Stimulated activated CD8-positive, alpha-beta memory T cell treated with anti-CD3 and anti-CD28 coated beads, Interleukin-15, amount 100 ng/mL, for 24 hours (primary cell): Measurements from ENCODE around the gene SDK1.

Experiments used
- DNase-seq: peaks from one replicate; pipeline ENCODE4 v3.0.0-alpha.2; 2020; ENCODE audit warnings: low read depth

The SDK1 gene

DNA sequence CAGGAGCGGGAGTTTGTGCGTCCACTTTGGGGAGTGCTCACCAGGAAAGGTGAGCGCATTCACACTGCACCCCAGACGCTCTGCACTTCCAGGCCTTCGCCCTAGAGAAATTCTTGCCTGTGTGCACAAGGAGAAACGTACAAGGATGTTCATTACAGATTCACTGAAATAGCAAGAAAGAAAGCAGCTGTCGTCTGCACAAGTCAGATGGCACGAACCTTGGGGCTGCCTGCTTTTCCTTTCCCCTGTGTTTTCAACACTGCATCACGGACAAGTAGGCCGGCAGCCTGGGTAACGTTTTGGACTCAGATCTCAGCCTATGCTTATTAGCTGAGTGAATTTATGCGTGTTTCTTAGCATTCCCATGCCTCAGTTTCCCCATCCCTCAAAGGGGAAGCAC lies 834.2 kb downstream of the SDK1 start:
- no peak for DNase-seq

DNA sequence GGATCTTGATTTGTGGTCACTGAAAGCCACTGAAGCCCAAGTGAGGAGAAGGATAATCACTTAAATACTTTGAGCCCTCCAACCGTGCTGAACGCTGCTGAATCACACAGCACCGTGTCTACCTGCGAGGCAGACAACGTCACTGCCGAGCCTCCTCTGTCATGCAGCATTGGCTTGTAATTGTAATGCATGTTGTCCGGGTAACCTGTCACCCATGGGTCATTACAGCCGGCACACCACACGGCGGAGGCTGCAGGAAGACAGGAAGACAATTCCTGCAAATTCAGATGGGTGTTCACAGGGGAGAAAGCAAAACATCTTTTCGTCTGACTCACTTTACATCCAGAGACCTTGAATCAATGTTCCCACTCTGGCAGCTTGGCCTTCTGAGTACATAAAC lies 835.0 kb downstream of the SDK1 start:
- no peak for DNase-seq

DNA sequence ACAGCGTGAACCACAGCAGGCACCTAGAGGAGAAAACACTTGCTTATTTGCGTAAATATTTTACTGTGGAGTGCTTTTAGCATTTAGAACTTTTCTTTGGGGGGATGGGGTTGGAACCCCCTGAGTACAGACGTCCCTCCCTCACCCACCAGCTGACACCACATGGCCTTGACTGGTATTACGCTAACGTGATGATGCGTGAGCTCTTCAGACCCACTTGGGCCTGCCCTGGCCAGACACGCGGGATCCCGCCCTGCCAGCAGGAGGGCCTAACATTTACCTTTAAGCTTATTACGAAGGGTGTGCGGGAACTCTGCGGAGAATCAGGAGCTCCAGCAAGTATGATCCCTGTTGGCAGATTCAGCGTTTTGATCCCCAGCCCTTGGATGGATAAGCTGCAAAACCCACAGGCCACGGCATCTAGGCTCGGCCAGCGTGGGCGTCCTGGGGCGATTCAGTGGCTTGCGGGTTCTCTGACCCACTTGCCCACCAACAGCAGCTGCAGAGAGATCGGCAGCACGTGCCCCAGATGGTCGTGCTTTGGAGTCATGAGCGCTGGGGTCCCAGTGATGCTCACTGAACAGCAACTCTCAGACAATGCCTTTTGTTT lies 835.6 kb downstream of the SDK1 start:
- DNase-seq: no peak

DNA sequence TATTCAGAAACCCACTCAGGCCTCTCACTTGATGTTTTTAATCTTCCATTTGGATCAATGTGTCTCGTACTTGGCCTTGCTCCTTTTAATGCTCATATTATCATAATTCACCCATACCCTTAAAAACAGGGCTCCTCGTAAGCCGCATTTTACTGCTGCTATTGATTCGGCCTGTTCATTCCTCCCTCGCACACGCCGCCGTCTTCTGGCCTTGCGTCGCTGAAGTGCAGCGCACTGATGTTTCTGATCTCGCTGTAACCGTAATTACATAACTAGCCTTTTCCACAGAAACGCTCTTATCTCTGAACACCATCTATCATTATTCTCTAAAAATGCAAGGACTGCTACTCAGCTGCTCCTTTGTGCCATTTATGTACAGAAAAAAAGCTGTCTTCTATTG lies 836.5 kb downstream of the SDK1 start:
- no peak for DNase-seq

DNA sequence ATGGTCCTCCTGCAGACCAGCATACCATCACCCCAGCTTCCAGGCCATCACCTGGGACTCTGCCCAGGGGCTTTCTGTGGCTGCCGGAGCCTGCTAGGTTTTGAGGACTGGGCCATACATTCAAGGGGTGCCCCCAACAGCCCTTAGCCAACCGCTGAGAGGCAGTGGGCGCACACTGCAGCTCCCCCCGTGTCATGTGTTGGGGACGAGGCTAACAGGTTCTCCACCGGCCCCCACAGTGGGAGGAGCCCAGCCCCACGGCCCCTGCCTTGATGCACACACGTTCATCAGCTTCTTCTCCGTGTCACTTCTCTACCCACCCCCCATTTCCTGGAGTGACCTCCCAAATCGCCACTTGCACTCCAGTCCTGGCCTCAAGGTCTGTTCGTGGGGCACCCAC lies 837.8 kb downstream of the SDK1 start:
- DNase-seq: no peak

DNA sequence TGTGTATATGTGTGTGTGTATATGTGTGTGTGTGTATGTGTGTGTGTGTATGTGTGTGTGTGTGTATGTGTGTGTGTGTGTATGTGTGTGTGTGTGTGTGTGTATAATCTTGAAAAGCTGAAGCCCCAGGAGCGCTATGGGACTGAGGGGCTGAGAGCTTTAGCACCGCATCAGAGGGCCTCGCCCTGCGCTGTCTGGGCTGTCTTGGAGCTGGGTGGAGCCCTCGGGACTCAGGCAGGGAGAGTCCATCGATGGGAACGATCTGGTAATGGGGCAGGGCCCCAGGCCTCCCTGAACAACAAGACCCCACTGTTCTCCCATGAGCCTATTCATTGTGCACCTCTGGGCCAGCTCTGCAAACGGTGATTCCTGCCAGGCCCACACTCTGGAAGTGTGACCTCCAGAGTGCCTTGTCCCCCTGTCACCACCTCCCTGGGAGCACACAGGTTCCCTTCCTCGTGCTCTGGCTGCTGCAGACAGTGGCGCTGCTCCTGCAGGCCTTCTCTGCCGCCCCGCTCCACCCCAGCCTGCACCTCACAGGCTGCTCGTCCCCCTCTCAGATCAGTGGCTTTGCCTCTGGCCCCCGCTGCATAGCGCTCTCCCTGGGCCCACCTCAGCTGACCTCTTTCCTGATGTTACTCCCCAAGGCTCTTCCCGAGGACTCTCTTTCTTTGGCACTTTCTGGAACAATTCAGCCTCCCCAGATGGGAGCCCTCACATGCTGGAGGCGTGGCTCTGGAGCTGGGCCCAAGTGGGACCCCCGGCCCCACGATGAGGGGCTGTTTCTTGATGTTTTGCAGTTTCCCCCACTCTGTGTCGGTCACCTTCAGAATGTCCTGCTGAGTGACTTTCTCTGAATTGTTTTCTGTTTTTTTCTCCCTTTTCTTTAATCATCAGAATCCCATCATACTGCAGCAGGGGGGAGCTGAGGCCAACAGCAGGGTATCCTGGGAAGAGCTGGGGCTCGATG lies 838.9 kb downstream of the SDK1 start:
- DNase-seq: no peak

DNA sequence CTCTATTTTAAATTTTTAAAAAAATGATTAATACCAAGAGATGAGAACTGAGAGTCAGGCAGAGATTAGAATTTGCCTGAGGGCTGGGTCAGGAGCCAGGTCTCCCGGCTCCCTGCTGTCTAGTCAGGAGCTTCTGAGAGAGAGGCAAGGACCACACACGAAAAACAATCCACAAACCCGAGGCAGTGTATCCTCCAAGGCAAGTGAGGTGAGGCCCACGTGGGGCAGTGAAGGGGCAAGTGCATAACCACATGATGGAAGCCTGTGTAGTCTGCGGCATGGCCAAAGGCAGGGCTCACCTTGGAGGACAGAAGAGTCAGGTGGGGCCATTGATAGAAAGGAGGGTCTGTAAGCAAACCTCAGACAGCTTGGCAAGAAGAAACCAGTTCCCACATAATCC lies 839.9 kb downstream of the SDK1 start:
- DNase-seq: no peak

DNA sequence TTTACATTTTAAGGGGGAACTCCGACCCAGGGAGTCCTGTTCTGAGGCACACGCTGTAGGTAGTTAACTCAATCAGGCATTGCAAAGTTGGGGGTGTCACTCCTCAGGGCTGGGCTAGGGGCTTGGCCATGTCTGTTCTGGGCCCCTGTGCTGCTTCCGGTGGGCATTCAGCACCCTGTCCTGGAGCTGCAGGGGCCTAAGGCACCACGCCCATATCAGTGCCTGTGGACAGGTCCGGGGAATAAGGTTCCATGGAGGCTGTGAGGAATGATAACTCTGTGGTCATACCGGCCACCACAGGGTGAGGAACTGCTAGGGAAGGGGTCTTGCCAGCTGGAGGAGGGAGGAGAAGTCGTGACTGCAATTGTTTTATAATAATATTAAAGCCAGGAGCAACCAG lies 842.0 kb downstream of the SDK1 start:
- DNase-seq: no peak

DNA sequence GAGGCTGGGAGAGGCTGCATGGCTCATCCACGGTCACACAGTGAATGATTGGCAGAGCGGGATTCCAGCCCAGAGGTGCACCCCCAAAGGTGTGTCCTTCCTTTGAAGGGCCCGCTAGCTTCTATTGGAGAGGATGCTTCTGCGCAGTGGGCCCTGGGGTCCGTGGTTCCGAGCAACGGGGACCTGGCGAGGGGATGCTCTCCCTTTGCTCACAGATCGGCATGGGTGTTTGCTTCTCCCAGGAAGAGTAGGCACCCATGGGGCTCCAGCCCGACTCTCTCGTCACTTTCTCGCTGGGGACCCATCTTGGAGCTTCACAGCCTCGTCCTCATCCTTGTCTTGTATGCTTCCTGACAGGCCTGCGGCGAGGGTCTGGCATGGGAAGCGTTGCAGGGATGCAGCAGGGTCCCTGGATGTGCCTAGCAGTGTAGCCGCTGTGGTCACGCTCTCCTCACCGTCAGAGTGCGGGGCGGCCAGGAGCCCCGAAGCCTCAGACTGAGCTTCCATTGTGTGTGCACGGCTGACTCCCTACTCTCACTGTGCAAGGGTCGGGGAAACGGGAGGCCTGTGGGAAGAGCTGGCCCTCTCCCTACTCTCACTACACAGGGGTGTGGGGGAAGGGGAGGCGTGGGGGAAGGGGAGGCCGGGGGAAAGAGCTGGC lies 842.6 kb downstream of the SDK1 start:
- DNase-seq: no peak

DNA sequence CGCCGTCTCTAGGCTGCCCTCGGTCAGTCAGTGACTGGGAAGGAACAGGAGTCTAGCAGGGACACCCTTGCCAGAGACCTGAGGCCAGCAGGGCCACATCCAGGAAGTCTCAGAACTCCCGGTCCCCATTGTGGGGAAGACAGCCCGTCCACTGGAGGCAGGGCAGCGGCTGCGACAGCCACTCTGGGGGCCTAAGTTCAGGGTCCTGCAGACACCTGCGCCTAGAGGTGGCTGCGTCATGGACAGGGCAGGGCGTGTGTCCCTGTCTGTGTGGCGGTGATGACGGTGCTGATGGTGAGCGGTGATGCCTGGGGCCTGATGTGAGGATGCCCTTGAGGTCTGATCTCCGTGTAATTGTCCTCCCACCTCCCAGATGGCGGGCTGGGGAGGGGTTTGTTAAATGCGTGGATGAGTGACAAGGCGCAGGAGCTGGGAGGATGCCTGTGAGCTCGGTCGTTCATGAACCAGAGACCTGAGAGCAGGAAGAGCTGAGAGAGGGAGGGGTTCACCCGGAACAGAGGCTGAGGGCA lies 843.2 kb downstream of the SDK1 start:
- DNase-seq: no peak

DNA sequence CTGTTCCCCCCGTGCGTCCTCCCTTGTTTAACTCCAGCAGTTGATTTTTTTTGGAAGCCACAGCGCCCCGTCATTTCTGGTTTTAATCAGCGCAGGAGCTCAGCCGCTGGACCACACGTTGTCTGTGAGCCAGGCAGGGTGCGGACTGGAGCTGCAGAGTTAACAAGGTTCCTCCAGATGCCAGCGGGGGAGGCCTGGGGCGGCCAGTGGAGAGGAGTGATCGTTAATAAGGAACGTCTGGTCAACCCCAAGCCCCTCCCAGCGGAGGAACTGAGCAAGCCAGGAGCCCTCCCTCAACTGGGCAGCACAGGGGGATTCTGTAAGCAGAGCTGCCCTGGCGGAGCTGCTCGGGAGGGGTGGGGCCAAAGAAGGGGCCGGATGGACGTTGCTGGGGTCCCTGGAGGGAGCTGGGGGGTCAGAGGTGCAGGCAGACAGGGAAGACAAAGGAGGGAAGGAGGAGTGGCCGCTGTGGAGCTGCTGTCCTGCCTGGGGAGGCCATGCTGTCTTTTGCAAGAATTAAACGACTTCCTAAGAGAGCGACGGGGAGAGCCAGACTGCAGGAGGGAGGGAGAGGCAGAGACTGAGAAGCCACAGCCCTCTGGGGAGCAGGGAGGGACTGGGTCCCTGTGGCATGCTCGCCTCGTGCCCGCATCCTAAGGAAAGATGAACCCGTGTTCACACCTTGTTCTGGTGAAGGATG lies 843.9 kb downstream of the SDK1 start:
- DNase-seq: no peak

DNA sequence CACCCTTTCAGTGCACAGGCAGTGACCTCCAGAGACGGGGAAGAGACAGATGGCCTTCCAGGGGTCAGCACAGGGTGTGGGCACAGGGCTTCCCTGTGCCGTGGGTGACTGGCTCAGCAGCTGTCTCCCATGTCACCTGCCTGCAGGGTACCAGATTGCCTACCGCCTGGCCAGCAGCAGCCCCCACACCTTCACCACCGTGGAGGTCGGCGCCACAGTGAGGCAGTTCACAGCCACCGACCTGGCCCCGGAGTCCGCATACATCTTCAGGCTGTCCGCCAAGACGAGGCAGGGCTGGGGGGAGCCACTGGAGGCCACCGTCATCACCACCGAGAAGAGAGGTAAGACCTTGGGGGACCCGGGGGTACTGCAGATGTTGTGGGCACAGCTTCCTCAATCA lies 844.5 kb downstream of the SDK1 start:
- DNase-seq: no peak

DNA sequence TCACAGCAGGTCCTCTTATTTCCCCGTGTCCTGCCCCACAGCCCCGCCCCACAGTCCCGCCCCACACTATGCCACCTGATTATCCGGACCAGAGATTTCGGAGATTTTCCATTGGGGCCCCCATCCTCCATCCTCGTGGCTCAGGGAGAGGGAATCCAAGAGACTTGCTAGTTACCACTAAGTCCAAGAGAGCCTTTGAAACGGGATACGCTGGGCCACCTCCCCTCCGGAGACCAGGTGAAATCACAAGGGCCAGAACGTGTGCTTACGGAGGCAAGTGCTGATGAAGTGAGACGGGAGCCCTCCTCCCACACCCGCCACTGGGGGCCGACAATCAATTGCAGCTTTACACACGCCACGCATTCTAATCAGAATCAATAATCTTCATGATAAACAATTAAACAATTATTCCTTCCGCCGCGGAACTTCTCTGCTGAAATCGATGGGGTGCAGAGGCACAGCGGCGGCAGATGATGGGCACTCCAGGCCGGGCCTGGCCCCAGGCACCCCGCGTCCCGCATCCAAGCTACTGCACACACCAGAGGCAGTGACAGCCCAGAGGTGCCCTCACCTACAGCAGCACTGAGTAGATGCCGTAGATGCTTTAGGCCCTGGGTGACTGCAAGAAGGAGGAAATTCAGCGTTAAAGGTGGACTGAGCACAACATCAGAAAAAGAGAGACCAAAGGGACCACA lies 847.0 kb downstream of the SDK1 start:
- DNase-seq: no peak

DNA sequence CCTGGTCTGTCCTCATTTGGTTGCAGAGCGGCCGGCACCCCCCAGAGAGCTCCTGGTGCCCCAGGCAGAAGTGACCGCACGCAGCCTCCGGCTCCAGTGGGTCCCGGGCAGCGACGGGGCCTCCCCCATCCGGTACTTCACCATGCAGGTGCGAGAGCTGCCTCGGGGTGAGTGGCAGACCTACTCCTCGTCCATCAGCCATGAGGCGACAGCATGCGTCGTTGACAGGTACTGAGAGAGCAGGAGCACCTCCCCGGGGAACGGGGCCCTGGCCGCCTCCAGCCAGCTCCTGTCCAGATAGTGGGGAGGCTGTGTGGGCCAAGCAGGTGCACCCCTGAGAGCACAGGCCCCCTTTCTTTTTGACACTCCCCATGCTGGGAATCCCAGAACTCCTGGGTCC lies 848.2 kb downstream of the SDK1 start:
- no peak for DNase-seq

DNA sequence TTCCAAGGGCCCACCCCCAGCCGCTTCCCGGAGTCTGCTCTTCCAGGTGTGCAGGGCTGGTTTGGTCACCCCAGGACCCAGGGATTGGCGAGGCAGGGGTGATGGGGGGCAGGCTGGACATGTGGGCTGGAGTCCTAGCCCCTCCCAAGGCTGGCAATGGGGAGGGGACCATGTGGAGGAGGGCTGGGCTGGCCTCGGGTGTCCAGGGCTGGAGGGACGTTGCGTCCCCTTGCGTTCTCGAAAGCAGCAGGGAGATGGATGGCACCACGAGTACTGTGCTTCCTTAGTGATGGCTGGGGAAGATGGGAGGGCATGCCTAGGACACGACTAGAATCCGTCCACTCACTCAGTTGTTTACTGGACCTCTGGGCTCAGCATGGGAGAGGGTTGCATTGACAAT lies 848.6 kb downstream of the SDK1 start:
- DNase-seq: no peak

DNA sequence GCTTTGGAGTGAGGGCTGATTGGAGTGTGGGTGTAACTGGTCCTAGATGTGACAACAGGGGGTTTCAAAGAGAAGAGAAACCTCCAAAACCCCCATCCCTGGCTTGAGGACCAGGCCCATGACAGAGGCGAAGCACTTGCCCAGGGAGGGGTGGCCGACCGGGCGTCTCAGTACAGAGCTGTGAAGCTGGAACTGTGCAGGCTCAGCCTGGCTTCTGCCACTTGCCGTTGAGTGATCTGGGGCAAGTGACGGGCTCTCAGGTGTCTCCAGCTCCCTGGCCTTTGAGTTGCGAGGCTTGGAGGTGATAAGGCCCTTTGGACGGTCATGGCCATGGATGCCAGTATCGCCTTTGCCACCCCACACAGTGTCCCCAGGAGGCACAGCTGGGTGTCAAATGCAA lies 849.7 kb downstream of the SDK1 start:
- no peak for DNase-seq

DNA sequence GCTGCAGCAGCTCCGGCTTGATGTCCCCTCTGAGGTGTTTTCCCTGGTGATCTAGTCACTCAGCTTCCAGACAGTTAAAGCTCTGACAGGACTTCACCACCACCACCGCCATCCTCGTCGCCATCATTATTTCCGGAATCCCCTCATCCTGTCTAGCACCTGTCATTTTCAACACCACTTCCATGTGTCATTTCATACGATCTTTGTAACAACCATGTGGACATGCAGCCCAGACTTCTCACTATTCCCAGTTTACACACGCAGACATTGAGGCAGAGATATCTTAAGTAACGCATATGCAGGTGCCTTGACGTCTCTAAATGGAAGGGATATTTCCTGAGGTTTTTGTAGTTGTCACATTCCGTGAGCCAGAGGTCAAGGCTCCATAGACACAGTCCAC lies 850.5 kb downstream of the SDK1 start:
- no peak for DNase-seq

DNA sequence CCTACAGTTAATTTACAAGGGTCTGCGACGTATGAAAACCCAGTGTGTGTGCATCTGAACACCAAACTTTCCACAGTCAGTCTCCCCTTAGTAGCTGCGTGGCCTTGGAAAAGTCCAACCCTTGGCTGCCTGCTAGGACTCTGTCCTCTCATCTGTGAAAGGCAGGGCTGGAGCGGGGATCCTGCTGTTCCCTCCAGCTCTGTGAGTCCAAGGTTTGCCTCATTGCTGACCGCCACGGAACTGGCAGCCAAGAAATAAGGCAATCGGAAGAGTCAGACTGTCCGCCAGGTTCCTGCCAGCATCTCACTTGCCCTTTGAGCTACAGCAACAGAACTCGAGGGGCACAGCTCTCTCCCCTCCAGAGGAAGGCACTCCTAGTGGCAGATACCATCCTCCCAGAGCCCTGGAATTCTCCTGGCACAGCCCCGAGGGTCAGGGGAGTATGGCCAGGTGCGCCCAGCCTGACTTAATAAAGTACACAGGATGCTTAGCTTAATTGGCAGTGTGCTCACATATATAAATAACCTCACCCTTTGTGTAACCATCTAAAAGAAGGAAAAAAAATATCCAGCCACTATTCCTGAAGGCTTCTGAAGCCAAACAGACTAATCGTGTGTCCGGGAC lies 851.0 kb downstream of the SDK1 start:
- no peak for DNase-seq

DNA sequence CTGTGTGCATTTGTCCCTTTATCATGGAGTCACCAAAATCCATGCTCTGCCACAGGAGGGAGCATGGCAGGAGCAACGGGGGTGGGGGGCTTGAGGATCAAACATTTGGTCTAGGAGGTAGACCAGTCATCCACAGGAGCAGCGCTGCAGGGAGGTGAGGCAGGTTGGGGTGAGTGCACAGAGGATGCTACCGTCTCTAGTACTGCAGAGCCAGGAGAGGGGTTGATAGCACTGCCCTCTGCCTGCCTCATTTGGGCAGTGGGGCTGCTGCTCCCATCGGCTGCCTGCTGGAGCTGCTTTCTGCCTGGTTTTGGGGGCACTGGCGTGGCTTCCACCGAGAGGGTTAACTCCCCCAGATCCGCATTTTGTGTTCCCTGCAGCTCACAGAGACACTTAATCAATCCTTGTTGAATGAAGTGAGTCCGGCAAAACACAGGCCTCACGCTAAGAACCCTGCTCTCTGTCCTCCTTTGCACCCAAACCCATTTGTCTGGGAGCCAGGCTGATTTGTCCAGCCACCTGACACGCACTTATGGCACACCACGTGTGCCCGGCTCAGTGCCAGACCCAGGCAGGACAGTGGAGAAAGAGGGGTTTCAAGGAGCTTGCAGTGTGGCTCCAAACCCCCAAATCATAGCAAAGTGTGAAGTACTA lies 854.0 kb downstream of the SDK1 start:
- no peak for DNase-seq

DNA sequence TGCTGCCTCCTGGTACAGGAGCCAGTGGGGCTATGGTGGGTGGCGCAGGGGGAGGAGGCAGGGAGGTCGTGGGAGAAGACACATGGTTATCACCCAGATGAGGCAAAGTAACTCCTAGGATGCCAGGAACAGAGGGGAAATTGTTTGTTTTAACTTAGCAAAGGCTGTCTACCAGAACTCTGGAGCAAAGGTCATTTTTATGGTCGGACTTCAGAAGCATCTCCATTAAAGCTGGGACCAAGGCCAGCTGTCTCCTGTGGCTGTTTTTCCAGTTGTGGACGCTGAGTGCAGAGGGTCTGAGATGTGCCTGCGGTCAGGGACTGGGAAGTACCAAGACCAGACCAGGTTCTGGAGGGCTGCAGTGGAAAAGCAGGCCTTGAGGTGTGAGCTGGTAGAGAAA lies 855.1 kb downstream of the SDK1 start:
- no peak for DNase-seq

DNA sequence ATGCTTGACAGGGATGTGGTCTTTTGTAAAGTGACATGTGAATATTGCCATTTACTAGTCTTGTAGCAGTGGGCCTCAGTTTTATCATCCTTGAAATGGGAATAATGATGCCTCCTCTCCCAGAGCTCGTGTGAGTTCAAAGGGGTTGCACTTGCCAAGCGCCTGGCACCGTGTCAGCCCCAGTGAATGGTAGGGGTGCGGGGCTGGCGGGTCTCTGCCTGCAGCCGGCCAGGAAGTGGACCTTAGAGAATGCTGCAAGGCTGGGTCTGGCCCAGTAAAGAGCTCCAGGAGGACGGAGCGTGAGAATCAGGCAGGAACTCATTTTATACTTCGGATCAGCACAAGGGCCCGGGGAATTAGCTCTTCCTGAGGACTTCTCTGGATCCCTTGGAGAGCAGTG lies 856.6 kb downstream of the SDK1 start:
- DNase-seq: no peak
